Activated naive CD4-positive, alpha-beta T cell (primary cell): Measurements from ENCODE around the gene PPP2R3B.
"Not testable (repeated sequence)": the region's sequence is repeated elsewhere in the genome, so short reads cannot be mapped to it uniquely, and the experiment has no call there.

Experiments
- DNase-seq, 4 experiments: peaks; one replicate each; lab custom pipeline; 2025; lab: John Stamatoyannopoulos, UW

The PPP2R3B gene, protein sequence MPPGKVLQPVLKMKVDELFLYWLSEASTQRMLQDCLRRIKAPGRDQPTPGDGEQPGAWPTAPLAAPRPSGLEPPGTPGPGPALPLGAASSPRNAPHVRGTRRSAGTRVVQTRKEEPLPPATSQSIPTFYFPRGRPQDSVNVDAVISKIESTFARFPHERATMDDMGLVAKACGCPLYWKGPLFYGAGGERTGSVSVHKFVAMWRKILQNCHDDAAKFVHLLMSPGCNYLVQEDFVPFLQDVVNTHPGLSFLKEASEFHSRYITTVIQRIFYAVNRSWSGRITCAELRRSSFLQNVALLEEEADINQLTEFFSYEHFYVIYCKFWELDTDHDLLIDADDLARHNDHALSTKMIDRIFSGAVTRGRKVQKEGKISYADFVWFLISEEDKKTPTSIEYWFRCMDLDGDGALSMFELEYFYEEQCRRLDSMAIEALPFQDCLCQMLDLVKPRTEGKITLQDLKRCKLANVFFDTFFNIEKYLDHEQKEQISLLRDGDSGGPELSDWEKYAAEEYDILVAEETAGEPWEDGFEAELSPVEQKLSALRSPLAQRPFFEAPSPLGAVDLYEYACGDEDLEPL

DNA sequence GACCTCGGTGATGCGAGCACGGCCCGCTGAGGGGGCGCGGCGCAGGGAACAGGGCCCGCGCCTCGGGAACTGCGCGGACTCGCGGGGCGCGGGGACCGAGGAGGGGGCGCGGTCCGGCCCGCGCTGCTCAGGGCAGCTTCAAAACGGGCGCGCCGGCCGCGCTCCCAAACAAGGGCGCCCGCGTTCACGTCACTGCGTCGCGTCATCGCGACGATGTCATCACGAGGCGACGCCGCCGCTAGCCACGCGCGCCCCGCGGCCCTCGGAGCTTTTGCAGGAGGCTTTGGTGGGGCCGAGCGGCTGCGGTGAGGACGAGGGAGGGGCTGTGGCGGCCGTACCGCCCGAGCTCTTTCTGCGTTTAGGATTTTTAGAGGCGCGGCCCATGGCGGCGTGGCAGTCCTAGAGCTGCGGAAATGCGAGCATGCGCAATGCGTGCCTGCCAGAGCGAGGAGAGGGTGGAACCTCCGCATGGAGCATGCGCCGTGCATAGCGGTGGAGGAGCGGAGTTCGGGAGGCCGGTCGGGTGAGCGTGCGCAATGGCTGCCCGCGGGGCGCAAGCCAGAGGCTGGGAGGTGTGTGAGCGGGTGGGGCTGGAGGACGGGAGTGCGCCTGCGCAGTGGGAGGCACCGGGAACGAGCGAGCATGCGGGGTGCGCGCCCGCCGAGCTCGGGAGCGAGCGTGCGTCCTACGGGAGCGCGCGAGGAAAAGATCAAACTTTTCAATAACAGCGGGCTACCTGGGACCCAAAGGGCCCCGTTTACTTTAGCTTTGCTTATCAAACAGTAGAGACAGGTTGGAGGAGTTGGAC, at the start of gene PPP2R3B:
Gene PPP2R3B (minus strand): TSS at position 140 of the 808 bp plus-strand sequence. CDS start 216 bp downstream, outside the sequence.
- DNase-seq, result no peak

DNA sequence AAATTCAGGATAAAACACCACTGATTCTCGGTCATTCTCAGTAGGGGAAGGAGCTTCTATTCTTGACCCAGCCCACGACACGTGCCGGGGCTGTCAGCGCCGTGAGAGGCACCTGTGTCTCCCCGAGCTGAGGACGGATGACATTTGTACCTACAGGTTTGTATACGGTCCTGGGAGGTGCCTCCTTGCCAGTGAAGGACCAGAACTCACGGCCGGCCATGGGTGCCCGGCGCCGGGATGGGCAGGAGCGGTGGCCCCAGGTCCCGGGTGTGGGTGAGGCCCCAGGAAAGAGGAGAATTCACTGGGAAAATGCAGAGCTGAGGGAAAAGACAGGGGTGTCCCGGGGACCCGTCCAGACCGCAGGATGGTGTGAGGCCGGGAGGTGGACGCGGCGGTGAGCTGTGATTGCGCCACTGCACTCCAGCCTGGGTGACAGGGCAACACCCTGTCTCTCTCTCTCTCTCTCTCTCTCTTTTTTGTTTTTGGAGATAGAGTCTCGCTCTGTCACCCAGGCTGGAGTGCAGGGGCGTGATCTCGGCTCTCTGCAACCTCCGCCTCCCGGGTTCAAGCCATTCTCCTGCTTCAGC, 48.9 kb upstream of the PPP2R3B start:
- DNase-seq, result no peak

DNA sequence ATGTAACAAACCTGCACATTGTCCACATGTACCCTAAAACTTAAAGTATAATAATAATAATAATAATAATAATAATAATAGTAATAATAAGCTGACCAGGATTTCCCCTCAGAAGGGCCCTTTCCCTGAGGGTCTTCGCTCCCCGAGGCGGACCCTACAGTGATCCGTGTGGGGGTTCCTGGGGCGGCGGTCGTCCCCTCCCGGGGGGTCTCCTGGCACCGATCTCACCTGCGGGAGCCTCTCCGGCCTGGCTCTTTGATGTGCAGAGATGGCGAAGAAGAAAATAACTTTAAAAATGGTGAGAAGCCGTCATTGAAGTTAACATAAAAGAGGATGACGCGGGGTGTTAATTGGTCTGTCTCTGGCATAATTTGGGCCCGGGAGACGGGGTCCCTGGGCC, 48.2 kb upstream of the PPP2R3B start:
- no peak for DNase-seq

- no peak for DNase-seq
Measured at GRCh38 chrX:433771-434170, 47.1 kb upstream of the PPP2R3B start.

DNA sequence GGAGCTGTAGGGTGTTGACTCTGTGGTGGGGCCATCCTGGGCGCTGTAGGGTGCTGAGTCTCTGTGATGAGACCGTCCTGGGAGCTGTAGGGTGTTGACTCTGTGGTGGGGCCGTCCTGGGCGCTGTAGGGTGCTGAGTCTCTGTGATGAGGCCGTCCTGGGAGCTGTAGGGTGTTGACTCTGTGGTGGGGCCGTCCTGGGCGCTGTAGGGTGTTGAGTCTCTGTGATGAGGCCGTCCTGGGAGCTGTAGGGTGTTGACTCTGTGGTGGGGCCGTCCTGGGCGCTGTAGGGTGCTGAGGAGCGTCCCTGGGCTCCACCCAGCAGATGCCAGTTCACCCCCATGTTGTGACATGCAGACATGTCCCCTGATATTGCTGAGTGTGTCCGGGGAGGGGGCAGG, 46.0 kb upstream of the PPP2R3B start:
- DNase-seq, result not testable (repeated sequence)

DNA sequence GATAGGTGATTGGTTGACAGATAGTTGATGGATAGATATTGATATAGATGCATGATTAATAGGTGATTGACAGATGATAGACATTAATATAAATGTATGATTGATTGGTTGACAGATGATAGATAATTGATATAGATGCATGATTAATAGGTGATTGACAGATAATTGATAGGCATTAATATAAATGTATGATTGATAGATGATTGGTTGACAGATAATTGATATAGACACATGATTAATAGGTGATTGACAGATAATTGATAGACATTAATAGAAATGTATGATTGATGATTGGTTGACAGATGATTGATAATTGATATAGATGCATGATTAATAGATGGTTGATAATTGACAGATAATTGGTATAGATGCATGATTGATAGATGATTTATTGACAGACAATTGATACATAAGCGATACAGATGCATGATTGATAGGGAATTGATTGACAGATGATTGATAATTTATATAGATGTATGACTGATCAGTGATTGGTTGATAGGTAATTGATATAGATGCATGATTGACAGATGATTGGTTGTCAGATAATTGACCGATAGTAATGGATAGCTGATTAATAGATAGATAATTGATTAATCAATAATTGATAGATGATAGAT, 44.9 kb upstream of the PPP2R3B start:
- DNase-seq, result no peak

DNA sequence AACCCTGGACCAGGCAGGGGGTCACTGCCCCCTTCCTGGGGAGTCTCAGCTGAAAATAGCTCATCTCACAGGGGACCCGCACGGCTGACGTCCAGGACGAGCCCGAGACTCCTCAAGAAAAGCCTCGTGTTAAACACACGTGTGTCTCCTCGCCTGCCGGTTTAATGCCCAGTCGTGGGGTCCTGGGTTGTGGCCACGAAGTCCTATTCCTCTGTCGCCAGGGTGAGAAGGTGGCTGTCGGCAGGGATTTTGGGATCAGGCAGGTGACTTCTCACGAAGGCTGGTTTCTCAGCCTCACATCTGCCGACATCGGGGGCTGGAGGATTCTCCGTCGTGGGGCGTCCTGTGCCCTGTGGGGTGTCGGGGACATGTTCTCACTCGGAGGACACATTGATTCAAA, 44.3 kb upstream of the PPP2R3B start:
- no peak for DNase-seq

DNA sequence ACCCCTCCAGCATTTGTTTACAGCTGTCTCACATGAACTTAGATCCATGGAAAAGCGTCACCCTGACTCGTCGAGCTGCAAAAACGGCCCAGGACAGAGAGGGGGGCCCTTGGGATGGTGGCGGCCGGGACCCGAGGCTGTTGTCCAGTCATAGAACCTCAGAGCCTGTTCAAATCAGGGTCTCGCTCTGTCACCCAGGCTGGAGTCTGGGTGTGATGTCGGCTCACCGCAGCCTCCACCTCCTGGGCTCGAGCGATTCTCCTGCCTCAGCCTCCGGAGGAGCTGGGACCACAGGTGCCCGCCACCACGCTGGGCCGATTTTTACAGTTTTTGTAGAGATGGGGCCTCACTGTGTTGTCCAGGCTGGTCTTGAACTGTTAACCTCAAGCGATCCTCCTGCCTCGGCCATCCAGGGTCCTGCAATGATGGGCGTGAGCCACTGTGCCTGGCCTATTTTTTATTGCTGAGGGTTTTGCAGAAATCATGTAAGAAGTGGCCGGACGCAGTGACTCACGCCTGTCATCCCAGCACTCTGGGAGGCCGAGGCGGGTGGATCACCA, 42.6 kb upstream of the PPP2R3B start:
- DNase-seq, result no peak

GRCh38 chrX:427812-428725, 41.4 kb upstream of the PPP2R3B start:
- no peak for DNase-seq

DNA sequence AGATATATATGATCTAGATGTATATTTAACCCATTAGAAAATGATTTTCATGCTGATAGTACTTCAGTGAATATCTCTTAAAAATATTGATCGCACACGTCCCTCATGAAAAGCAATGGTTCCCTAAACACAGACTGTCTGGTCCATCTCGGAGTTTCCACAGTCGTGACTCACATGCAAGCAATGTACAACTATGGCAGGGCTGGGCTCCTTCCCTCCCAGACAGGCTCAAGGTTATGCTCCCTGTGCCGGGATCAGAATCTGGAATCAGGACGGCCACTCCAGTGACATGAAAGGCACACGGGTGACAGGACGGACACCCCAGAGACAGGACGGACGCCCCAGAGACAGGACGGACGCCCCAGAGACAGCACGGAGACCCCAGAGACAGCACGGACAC, 40.2 kb upstream of the PPP2R3B start:
- DNase-seq, result no peak

DNA sequence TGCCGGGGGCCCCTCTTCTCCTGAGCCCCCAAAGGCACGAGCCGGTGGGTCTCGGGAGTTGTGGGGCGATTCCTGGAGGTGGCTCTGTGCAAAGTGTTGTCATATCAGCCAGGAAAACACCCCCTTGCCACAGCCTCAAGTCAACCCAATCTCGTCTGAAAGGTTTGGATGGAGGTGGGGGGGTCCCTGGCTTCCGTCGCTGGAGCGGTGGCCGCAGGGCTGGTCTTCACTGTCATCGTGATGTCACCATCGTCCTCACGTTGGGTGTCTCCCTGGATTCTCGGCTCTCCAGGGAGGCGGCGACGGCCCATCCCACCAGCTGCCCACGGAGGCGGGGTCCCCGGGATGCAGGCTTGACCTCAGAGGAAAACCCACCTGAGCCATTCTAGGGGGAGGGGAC, 38.3 kb upstream of the PPP2R3B start:
- no peak for DNase-seq

GRCh38 chrX:421646-422391, 35.1 kb upstream of the PPP2R3B start:
- DNase-seq, result no peak

GRCh38 chrX:420496-421223, 34.0 kb upstream of the PPP2R3B start:
- no peak for DNase-seq

GRCh38 chrX:418927-419729, 32.4 kb upstream of the PPP2R3B start:
- no peak for DNase-seq

GRCh38 chrX:415498-415897, 28.8 kb upstream of the PPP2R3B start:
- DNase-seq, result not testable (repeated sequence)

DNA sequence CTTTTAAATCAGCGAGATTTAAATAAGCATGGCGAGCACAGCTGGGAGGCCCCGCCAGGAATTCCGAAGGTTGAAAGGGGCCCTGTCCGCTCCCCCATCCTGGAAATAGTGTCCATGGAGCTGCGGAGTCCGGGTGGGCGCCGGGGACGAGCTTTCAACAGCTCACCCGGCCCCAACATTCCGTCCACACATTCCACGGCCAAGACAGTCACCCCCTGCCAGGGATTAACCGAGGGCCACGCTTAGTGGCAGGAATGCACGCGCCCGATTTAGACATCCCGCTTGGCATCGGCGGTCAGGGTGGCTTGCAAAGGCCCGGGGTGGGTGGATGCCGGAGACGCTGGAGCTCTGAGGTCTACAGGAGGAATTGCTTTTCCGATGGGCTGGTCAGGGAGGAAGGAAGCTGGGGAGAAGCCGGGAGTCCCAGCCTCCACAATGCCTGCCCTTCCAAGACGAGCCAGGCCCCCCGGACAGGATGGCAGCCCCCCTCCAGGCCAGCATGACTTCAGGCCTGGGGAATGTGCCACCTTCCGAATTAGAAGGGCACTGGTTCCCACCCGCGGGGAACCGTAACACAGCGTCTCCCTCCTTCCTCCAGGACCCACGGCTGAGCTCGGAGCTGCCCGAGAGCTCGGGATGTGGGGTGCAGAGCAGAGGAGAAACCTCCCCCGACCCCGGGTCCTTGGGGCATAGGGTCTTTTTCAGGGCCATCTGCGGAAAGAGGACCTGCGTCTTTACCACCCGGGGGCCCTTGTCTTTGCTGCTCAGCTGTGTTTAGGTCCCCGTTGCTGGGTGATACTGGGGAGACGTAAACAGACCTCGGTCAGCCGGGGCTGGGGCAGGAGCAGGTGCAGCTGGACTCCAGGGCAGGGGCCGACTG, 26.9 kb upstream of the PPP2R3B start:
- DNase-seq, result no peak

DNA sequence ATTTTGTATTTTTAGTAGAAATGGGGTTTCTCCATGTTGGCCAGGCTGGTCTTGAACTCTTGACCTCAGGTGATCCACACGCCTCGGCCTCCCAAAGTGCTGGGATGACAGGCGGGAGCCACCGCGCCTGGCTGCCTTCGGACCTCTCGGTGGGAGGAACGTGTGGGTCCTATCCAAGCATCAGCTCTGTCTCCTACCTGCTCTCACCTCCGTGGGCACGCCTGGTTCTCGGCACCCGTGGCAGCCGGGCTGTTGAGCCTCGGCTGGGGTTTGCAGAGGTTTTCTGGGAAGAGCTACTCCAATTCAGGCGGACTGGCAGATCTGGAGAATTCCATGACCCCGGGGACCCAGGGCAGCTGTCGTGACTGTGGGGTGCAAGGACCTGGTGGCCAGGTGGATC, 23.6 kb upstream of the PPP2R3B start:
- no peak for DNase-seq
